Gastrocnemius medialis (tissue), 4 donors: ENCODE data around the gene CASKIN2. TPM values are rescaled to one million over a fixed set of nuclear protein-coding genes. Genes with fewer than 3 reads are reported as not detected.

Experiments
- ATAC-seq, 2 donors: fragments of 150-250 bp; one replicate each; pipeline ENCODE4 v1.9.1; 2016
- DNase-seq, 2 donors: peaks; one replicate each; pipeline ENCODE4 v3.0.0-alpha.2; 2019
- H3K27ac ChIP-seq, 4 donors: fragments of 200-600 bp; sonication (generic); 1 replicate in 1 of 4; 2 replicates in 3 of 4; pipeline ENCODE4 v1.5.1; 2016 to 2018; ENCODE audit warnings: mild to moderate bottlenecking in 2 of 4, moderate library complexity in 1 of 4
- H3K27me3 ChIP-seq, 3 donors: fragments of 200-600 bp; sonication (generic) in 2 of 3; 1 replicate in 1 of 3; 2 replicates in 2 of 3; pipeline versions ENCODE4 v1.5.1 to v1.6.0; 2016 to 2019; ENCODE audit warnings: mild to moderate bottlenecking in 1 of 3, moderate library complexity in 1 of 3
- H3K36me3 ChIP-seq, 2 donors: fragments of 200-600 bp; sonication (generic) in 1 of 2; one replicate each; pipeline ENCODE4 v1.5.1; 2017 to 2018
- H3K4me1 ChIP-seq, 2 donors: fragments of 200-600 bp; sonication (generic) in 1 of 2; one replicate each; pipeline ENCODE4 v1.5.1; 2016 to 2017; ENCODE audit warnings: mild to moderate bottlenecking in 2 of 2
- H3K4me3 ChIP-seq, 4 donors: fragments of 200-600 bp; sonication (generic) in 3 of 4; 1 replicate in 1 of 4; 2 replicates in 3 of 4; pipeline ENCODE4 v1.5.1; 2016 to 2019; ENCODE audit warnings: mild to moderate bottlenecking in 2 of 4
- H3K9me3 ChIP-seq, 3 donors: fragments of 200-600 bp; sonication (generic) in 2 of 3; 1 replicate in 1 of 3; 2 replicates in 2 of 3; pipeline ENCODE4 v1.5.1; 2016 to 2019
- POLR2A ChIP-seq, 2 donors: fragments of 450-650 bp; IDR thresholded peaks; one replicate each; pipeline ENCODE4 v1.6.1; 2017; ENCODE audit warnings: antibody characterized with exemption in 2 of 2, mild to moderate bottlenecking in 2 of 2, moderate library complexity in 2 of 2
- in situ Hi-C, 4 donors: fragments of 200-750 bp; cut with MboI; loops; one replicate each; pipeline versions ENCODE4 v1.15.0 to v1.8.0; 2017; ENCODE audit warnings: low sequenced_read_pairs in 4 of 4
- intact Hi-C: fragments of 100-400 bp; cut with DNase I; formaldehyde crosslinking; loops from one replicate; pipeline ENCODE4 v1.15.1; 2023; ENCODE audit warnings: low total_unique reads
- total RNA-seq, 4 donors: library from RNA; depleted of rRNA; stranded (reverse); fragments of >200 nt; gene quantifications; one replicate each; pipeline versions ENCODE4 v1.1.0 to v1.2.3, GENCODE V29; 2016
- TF ChIP-seq, protein P1 (sequence below), 5 experiments: fragments of 450-650 bp in 3 of 5; fragments of 200-600 bp in 2 of 5; sonication (generic) in 2 of 5; IDR thresholded peaks in 4 of 5; conservative IDR thresholded peaks in 1 of 5; 1 replicate in 4 of 5; 2 replicates in 1 of 5; pipeline ENCODE4 v1.5.1; 2016 to 2019; ENCODE audit warnings: antibody characterized with exemption in 5 of 5, mild to moderate bottlenecking in 3 of 5, moderate library complexity in 3 of 5

CASKIN2 gene
- total RNA-seq, 4 donors from 2014 or later, result 11.3 to 24.1 (median 16.8) TPM

DNA sequence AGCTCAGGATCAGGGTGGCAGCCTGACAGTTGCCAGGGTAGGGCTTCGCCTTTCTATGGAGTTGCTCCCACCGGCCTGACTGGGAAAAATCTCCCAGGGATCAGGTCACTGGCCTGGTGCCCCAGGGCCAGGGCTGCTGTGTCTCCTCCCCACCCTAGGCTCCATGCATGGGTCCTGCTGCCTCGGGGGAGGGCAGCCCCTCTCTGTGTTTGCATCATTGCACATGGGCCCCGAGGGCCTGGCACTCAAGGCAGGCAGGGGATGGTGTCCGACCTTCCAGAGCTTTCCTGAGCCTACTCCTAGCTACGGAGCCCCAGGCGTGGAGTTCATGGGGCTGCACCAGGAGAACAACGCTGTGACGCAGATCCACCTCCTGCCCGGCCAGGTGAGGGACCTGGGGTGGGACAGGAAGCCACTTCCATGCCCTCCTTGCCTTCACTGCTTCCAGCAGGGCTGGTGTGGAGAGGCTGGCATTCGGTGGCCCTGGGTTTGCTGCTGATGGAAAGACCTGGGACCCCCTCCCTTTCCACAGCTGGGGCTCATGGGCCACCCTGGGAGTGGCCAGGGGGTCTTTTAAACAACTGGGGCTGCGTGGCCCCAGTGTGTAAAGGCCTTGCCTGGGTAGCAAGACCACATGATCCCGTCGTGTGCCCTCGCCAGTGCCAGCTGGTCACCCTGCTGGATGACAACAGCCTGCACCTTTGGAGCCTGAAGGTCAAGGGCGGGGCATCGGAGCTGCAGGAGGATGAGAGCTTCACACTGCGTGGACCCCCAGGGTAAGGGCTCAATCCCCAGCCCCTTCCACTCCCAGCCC is 42.7 kb upstream of the CASKIN2 start:
- in situ Hi-C loops, result no loop called here
- H3K4me3 ChIP-seq, result no peak overlapping the region
- DNase-seq (no peak), ATAC-seq (no peak)
- no peaks in the 10 kb centered on the region for H3K9me3 ChIP-seq
- no peak overlapping the region for H3K27ac ChIP-seq
- H3K36me3 ChIP-seq, result no peaks in the 10 kb centered on the region
- no peaks in the 10 kb centered on the region for H3K27me3 ChIP-seq
- H3K4me1 ChIP-seq, result no peaks in the 10 kb centered on the region
- intact Hi-C loops, result no loop called here
- TF ChIP-seq, protein P1, sequence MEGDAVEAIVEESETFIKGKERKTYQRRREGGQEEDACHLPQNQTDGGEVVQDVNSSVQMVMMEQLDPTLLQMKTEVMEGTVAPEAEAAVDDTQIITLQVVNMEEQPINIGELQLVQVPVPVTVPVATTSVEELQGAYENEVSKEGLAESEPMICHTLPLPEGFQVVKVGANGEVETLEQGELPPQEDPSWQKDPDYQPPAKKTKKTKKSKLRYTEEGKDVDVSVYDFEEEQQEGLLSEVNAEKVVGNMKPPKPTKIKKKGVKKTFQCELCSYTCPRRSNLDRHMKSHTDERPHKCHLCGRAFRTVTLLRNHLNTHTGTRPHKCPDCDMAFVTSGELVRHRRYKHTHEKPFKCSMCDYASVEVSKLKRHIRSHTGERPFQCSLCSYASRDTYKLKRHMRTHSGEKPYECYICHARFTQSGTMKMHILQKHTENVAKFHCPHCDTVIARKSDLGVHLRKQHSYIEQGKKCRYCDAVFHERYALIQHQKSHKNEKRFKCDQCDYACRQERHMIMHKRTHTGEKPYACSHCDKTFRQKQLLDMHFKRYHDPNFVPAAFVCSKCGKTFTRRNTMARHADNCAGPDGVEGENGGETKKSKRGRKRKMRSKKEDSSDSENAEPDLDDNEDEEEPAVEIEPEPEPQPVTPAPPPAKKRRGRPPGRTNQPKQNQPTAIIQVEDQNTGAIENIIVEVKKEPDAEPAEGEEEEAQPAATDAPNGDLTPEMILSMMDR (IDR thresholded peaks at IDR 0.05 in 4 of 5, conservative IDR thresholded peaks at IDR 0.05 in 1 of 5), result no peak
- TF ChIP-seq POLR2A (IDR thresholded peaks at IDR 0.05), result no peak

DNA sequence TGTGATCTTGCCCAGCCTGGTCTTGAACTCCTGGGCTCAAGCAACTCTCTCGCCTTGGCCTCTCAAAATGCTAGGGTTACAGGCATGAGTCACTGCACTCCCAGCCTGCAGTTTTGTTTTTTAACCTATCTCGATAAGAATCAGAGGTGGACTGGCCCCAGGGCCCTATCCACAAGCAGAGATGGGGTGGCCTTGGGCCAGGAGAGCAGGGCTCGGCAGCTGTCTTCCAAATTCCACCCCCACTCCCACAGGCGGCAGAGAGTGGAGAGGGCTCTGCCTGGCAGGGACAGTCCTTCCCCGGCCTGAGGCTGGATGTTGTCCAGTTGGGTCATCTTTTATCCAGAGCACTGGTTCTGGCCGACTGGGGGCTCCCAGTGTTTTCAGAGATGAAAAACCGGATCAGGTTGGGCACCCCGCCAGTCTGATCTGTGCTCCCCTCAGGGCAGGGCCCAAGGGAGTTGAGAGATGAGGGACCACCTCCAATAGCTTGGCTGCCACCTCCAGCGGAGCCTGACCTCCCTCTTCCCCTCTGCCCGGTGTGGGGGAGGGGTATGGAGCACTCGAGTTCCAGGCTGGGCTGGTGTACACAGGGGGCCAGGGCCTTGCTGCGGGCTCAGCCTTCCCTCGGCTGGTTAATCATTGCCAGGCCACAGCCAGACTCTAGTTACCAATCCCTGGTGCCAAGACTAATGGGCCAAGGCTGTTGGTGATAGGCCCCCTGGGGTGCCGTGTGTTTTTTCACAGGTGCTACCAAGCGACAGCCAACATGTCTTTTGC is 41.9 kb upstream of the CASKIN2 start:
- Histone ChIP-seq H3K27me3 (no peaks in the 10 kb centered on the region), H3K4me1 (no peaks in the 10 kb centered on the region), H3K36me3 (no peaks in the 10 kb centered on the region), H3K9me3 (no peaks in the 10 kb centered on the region), H3K4me3 (no peak overlapping the region), H3K27ac (no peak overlapping the region)
- in situ Hi-C loops (no loop called here), intact Hi-C loops (no loop called here)
- TF ChIP-seq POLR2A (IDR thresholded peaks at IDR 0.05), result no peak
- TF ChIP-seq, protein P1 (IDR thresholded peaks at IDR 0.05 in 4 of 5, conservative IDR thresholded peaks at IDR 0.05 in 1 of 5), result no peak
- DNase-seq (no peak), ATAC-seq (no peak)

DNA sequence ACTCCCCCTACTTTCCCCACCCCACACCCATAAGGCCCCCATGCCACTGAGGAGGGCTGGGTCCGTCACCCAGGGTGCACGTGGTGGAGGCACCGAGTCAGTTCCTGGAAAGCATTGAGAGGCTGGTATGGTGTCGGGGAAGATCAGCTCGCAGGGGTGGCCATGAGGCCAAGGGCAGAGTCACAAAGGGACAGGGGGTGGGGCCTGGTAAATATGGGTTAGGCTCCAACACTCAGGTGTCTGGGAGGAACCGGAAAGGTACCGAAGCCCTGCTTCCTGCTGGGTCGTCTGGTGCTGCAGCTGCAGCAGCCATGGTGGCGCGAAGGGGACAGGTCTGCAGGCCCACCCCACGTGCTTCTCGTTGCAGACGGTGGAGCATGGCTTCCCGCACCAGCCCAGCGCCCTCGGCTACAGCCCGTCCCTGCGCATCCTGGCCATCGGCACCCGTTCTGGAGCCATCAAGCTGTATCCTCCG is 40.4 kb upstream of the CASKIN2 start:
- no peak overlapping the region for H3K27ac ChIP-seq
- ATAC-seq, result no peak
- H3K36me3 ChIP-seq, result no peaks in the 10 kb centered on the region
- intact Hi-C loops, result no loop called here
- no peaks in the 10 kb centered on the region for H3K9me3 ChIP-seq
- TF ChIP-seq, protein P1 (IDR thresholded peaks at IDR 0.05 in 4 of 5, conservative IDR thresholded peaks at IDR 0.05 in 1 of 5), result no peak
- no peak for TF ChIP-seq POLR2A (IDR thresholded peaks at IDR 0.05)
- DNase-seq, result no peak
- no peak overlapping the region for H3K4me3 ChIP-seq
- H3K4me1 ChIP-seq, result no peaks in the 10 kb centered on the region
- in situ Hi-C loops, result no loop called here
- no peaks in the 10 kb centered on the region for H3K27me3 ChIP-seq

DNA sequence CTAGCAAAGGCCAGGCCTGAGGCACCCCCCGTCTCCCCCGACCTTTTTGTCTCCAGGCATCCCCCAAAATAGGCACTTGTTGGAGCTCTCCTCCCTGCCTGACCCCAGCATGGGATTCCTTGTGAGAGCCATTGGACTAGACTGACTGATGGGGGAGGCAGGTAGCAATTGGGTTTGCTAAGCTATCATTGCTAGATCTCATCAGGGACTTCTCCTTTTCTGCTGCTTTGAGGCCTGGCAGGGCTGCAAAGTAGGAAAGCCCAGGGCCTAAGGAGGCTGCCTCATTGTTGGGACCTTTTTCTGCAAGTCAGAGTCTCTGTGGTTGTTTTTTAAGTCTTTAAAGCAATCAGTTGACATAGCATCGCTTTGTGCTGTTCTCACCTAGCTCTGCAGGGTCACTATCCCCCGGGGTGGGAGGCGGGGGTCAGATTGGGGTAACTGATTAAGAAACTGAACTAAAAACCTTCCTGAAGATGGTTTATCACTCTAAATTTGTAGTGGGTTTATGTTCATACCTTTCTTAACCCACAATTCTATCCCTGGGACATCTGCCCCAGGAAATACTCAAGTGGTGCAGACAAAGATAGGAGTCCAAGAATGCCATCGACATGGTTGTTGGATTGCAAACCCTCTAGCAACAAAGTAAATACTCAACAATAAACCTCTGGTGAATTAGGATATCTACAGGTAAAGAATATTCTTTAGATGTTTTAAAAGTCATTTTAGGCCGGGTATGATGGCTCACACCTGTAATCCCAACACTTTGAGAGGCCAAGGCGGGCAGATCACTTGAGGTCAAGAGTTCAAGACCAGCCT is 38.2 kb upstream of the CASKIN2 start:
- Histone ChIP-seq H3K27me3 (no peaks in the 10 kb centered on the region), H3K4me1 (peaks cover 0 to 4% of the 10 kb centered on the region in 2 donors), H3K4me3 (no peak overlapping the region), H3K36me3 (no peaks in the 10 kb centered on the region), H3K9me3 (no peaks in the 10 kb centered on the region), H3K27ac (no peak overlapping the region)
- TF ChIP-seq, protein P1 (IDR thresholded peaks at IDR 0.05 in 4 of 5, conservative IDR thresholded peaks at IDR 0.05 in 1 of 5), result no peak
- TF ChIP-seq POLR2A (IDR thresholded peaks at IDR 0.05), result no peak
- in situ Hi-C loops (no loop called here), intact Hi-C loops (no loop called here)
- no peak for DNase-seq
- no peak for ATAC-seq
